Kidney tubule cell (primary cell): ENCODE results near the gene SESN1.
A peak's percentile ranks its signal among the peaks of the same experiment; 100 is the strongest.
"Not testable (repeated sequence)": the region's sequence is repeated elsewhere in the genome, so short reads cannot be mapped to it uniquely, and the experiment has no call there.

Experiments used
- DNase-seq: peaks from one replicate; pipeline ENCODE4 v3.0.0-alpha.2; 2018; ENCODE audit warnings: low spot score

SESN1 gene

DNA sequence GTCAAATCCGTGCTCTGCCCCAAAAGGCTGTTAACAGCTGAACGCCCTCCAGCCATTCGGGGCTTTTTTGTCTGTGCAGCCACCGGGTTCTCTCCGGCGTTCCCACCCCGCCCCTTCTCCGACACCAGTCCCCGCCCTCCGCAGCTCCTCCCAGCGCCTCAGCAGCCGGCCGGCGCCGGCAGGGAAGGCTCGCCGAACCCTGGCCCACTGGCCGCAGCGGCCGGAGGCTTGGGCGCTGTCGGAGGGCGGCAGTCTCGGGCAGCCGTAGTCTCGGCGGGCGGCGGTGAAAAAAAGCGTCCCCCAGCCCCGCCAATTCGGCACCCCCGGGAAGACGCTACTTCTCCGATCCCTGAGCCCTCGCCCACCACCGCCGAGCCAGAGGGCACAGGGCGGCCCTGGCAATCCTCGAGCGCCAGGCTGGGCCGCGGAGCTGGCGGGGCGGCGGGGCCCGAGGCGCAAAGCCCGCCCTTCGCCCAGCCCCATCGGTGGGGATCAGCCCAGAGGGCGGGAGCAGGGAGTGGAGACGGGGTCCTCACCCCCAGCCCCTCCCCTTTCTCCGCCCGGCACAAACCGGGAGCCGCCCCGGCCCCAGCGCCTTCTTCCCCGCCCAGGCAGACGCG is at the start of gene SESN1:
Gene SESN1, minus strand, starts transcription at position 431 of the 620 bp plus-strand sequence. CDS start 773 bp downstream, outside the sequence.
- peak; percentile 98 for DNase-seq

GRCh38 chr6:109143191-109143590 is 48.5 kb upstream of the SESN1 start:
- DNase-seq = no peak

- DNase-seq = not testable (repeated sequence)
Measured at GRCh38 chr6:109142067-109142466, 47.4 kb upstream of the SESN1 start.

GRCh38 chr6:109139109-109139508 is 44.5 kb upstream of the SESN1 start:
- DNase-seq = peak; percentile 67

DNA sequence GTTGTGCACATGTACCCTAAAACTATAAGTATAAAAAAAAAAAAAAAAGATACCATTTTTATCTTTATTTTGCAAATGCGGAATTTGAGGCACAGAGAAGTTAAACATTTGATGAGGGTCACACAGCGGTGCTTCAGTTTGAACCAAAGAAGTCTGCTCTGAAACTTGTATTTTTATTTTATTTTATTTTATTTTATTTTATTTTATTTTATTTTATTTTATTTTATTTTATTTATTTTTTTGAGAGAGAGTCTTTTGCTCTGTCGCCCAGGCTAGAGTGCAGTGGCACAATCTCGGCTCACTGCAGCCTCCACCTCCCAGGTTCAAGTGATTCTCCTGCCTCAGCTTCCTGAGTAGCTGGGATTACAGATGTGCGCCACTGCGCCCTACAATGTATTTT is 41.9 kb upstream of the SESN1 start:
- DNase-seq = not testable (repeated sequence)

GRCh38 chr6:109136039-109136438 is 41.4 kb upstream of the SESN1 start:
- DNase-seq = not testable (repeated sequence)

GRCh38 chr6:109135600-109135999 is 41.0 kb upstream of the SESN1 start:
- not testable (repeated sequence) for DNase-seq

- no peak for DNase-seq
Measured at GRCh38 chr6:109130065-109130464, 35.4 kb upstream of the SESN1 start.

DNA sequence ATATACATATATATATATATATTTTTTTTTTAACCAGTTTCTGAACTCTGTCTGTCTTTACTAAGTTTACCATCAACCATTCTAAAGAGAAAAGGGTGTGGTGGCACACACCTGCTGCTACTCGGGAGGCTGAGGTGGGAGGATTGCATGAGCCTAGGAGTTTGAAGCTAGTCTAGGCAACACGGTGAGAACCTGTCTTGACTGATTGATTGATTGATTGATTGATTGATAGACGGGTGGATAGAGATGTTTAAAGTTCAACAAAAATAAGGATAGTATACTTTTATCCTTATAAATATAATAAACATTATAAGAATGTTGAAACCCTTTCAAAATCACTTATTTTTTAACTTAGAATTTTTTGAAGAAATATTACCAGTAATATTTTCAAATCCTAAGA is 30.9 kb upstream of the SESN1 start:
- DNase-seq = no peak

DNA sequence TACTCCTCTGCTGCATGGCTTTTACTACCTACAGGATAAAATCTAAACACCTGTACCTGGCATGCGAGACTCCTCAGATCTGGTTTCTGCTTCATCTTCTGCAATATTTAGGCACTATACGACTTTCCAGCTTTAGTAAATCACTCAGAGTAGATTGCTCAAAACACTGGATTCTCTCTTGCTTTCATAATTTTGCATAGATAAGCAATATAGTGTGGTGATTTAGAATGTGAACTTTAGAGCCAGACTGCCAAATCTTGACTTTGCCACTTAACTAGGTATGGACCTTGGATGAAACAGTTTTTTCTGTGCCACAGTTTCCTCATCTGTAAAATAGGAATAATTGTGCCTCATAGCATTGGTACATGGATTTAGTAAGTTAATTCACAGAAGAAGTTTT is 29.6 kb upstream of the SESN1 start:
- DNase-seq = no peak

DNA sequence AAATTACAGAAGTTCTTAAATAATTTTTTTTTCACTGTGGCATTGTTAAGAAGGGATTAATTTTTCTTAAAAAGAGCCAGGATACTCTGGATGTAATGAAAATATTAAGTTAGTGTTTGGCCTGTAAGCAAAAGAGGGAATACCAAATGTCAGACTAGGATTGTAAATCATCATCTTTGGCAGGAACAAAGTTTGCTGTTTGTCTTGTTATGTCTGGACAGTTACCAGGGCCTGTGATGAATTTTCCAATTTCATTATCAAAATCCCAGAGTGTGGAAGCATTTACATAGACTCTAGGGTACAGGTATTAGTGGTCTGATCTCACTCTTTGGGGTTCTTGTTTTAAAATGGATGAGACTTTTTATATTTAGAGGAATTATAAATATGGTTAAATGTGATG is 26.8 kb upstream of the SESN1 start:
- no peak for DNase-seq

DNA sequence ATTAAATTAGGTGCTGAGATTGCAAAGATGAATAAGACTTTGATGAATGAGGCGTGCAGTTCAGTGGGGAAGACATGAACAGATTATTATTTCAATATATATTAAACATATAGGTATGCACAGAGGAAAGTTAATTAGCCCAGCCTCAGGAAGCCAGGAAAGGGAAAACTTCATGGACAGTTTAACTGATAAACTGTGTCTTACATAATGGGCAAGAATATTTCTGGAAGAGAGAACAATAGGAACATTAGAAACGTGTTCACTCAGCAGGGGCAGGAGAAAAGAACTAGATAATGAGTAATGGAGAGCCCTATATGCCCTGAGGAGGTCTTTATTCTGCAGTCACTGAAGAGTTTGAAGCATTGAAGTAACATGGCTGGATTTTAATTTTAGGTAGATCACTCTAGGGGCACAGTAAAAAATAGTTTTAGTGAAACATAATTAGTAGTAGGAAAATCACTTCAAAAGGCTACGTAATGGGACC is 24.3 kb upstream of the SESN1 start:
- no peak for DNase-seq

GRCh38 chr6:109118337-109118736 is 23.7 kb upstream of the SESN1 start:
- no peak for DNase-seq

DNA sequence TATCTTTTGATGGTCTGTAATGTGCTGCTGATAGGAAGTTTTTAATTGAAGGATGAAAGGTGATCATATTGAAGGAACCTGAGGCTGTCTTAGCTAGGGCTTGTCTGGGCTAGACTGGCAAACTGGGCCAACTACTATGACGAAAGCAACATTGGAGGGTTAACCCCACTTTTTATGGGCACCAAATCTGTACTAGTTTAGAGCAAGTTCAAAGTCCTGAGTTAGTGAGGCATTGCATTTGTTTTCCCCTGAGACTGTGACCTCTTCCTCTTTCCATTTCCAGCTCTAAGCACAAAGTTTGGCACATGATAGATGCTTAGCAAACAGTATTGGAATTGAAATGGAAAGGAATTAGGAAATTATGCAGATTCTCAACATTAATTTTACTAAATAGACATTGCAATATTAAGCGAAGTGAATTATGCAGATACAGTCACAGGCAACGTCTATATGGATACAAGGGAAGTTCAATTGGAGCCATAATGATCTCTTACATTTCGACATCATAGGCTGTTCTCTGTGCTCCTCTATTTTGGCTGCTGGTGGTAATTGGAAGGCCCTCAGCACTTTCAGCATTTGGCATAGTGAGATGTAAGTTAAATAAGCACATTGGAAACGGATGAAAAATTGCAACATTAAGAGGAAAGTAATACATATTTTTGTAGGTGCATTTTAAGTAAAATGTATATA is 22.8 kb upstream of the SESN1 start:
- DNase-seq = no peak

DNA sequence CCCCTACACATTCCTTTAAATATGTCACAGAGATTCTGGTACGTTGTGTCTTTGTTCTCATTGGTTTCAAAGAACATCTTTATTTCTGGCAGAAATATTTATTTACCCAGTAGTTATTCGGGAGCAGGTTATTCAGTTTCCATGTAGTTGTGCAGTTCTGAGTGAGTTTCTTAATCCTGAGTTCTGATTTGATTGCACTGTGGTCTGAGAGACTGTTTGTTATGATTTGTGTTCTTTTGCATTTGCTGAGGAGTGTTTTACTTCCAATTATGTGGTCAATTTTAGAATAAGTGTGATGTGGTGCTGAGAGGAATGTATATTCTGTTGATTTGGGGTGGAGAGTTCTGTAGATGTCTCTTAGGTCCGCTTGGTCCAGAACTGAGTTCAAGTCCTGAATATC is 18.0 kb upstream of the SESN1 start:
- not testable (repeated sequence) for DNase-seq

DNA sequence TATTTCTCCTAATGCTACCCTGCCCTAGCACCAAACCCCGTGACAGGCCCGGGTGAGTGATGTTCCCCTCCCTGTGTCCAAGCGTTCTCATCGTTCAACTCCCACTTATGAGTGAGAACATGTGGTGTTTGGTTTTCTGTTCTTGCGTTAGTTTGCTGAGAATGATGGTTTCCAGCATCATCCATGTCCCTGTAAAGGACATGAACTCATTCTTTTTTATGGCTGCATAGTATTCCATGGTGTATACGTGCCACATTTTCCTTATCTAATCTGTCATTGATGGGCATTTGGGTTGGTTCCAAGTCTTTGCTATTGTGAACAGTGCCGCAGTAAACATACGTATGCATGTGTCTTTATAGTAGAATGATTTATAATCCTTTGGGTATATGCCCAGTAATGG is 15.0 kb upstream of the SESN1 start:
- not testable (repeated sequence) for DNase-seq

DNA sequence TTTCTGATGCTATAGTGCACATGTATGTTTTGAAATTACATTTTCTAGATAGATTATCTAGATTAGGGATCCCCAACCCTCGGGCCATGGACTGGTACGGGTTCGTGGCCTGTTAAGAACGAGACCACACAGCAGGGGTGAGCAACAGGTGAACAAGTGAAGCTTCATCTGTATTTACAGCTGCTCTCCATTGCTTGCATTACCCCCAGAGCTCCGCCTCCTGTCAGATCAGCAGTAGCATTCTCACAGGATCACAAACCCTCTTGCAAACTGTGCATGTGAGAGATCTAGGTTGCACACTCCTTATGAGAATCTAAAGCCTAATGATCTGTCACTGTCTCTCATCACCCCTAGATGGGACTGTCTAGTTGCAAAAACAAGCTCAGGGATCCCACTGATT is 11.0 kb upstream of the SESN1 start:
- DNase-seq = no peak

DNA sequence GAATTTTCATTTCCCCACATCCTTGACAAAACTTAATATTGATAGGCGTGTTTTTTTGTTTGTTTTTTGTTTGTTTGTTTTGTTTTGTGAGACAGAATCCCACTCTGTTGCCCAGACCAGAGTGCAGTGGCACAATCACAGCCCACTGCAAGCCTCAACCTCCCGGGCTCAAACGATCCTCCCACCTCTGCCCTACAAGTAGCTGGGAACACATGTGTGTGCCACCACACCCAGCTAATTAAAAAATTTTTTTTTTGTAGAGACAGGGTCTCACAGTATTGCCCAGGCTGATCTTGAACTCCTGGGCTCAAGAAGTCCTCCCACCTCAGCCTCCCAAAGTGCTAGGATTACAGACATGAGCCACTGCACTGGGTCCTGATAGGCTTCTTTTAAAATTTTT is 9.9 kb upstream of the SESN1 start:
- no peak for DNase-seq

- no peak for DNase-seq
Measured at GRCh38 chr6:109103942-109104341, 9.3 kb upstream of the SESN1 start.

DNA sequence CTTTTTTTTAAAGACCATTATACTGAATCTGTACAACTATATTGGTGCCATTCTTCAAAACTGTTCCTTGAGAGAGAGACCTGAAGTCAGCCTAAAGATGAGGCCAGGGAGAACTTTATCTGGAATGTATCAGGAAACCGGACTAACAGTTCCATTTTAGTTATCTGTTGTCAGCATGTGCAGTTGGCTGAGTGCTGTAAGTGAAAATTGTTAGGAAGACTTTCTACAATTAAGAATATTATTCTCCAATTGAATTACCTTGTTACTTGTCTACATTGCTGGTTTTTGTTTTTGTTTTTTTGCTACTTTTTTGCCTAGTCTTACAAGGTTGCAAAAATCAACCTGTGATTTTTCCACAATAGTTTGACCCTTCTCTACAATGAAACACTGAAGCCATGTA is 8.1 kb upstream of the SESN1 start:
- DNase-seq = no peak

GRCh38 chr6:109097661-109098060 is 3.0 kb upstream of the SESN1 start:
- DNase-seq = no peak

- DNase-seq = no peak
Measured at GRCh38 chr6:109096208-109096607, 1.6 kb upstream of the SESN1 start.

DNA sequence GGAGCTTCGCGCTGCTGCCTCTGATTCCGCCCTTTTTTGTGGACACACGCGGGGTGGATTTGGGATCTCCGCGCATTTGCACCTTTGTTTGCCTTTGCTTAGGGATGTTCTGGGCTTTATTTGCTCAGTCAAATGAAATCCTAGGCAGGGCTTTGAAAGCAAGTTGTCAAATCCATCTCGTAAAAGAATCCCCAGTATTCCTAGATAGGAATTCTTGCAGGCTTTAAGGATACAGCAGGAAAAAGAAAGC is 1.1 kb upstream of the SESN1 start:
- no peak for DNase-seq
